BLaER1 treated with 17β-estradiol and CSF1 and Interleukin-3, amounts not matched to agents 10 nM and 100 nM (cell line): ENCODE results near the gene PRMT9.

Experiments used
- H3K27ac ChIP-seq, 11 experiments: shearing (Covaris generic); formaldehyde crosslinking; 2 replicates each; pipeline ENCODE4 v1.8.1; 2022
- H3K27me3 ChIP-seq, 11 experiments: shearing (Covaris generic); formaldehyde crosslinking; 2 replicates each; pipeline ENCODE4 v1.8.1; 2022
- H3K36me3 ChIP-seq, 11 experiments: shearing (Covaris generic); formaldehyde crosslinking; 2 replicates each; pipeline ENCODE4 v1.8.1; 2022
- H3K4me1 ChIP-seq, 10 experiments: shearing (Covaris generic); formaldehyde crosslinking; 2 replicates each; pipeline ENCODE4 v1.8.1; 2022
- H3K4me2 ChIP-seq, 11 experiments: shearing (Covaris generic); formaldehyde crosslinking; 2 replicates each; pipeline ENCODE4 v1.8.1; 2022
- H3K4me3 ChIP-seq, 10 experiments: shearing (Covaris generic); formaldehyde crosslinking; 2 replicates each; pipeline ENCODE4 v1.8.1; 2022
- H3K9ac ChIP-seq, 11 experiments: shearing (Covaris generic); formaldehyde crosslinking; 2 replicates each; pipeline ENCODE4 v1.8.1; 2022
- H3K9me3 ChIP-seq, 11 experiments: shearing (Covaris generic); formaldehyde crosslinking; replicated peaks in 1 of 11; 2 replicates each; pipeline ENCODE4 v1.8.1; 2022
- H4K20me1 ChIP-seq, 11 experiments: shearing (Covaris generic); formaldehyde crosslinking; 2 replicates each; pipeline ENCODE4 v1.8.1; 2022
- Cebpa-rat ChIP-seq, 11 experiments: shearing (Covaris generic); IDR thresholded peaks; 2 replicates each; pipeline ENCODE4 v1.8.1; 2022

The PRMT9 gene

DNA sequence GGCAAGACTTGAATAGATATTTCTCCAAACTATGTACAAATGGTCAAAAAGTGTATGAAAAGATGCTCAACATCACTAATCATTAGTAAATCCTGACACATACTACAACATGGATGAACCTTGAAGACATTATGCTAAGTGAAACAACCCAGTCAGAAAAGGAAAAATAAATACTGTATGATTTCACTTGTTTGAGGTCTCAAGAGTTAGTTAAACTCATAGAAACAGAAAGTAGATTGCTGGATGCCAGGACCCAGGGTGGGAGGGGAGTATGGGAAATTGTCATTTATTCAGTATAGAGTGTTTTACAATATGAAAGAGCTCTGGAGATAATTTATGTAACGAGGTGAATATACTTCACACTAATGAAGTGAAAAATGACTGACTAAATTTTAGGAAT lies 32.4 kb downstream of the PRMT9 start:
- Histone ChIP-seq H3K27me3 (no peaks in the 10 kb centered on the region), H3K36me3 (peaks cover 53 to 88% (median 75%) of the 10 kb centered on the region in 11 experiments), H4K20me1 (peaks cover 0 to 6% (median 0%) of the 10 kb centered on the region in 11 experiments; a peak in 2 of 22 replicates), H3K9me3 (peaks cover 0 to 11% (median 3%) of the 10 kb centered on the region in 11 experiments; a peak in 8 of 22 replicates), H3K4me1 (no peaks in the 10 kb centered on the region), H3K4me2 (no peak overlapping the region), H3K9ac (no peak overlapping the region), H3K4me3 (no peak overlapping the region), H3K27ac (no peak overlapping the region)
- no peak for TF ChIP-seq Cebpa-rat (IDR thresholded peaks at IDR 0.05)

GRCh38 chr4:147648656-147649055 lies 35.3 kb downstream of the PRMT9 start:
- H3K4me2 ChIP-seq: no peak overlapping the region
- no peaks in the 10 kb centered on the region for H3K27me3 ChIP-seq
- no peak for TF ChIP-seq Cebpa-rat (IDR thresholded peaks at IDR 0.05)

GRCh38 chr4:147645099-147645498 lies 38.9 kb downstream of the PRMT9 start:
- Histone ChIP-seq H4K20me1 (peaks cover 0 to 15% (median 0%) of the 10 kb centered on the region in 11 experiments; a peak in 8 of 22 replicates), H3K27ac (no peak overlapping the region), H3K9me3 (peaks cover 0 to 11% (median 3%) of the 10 kb centered on the region in 11 experiments; a peak in 8 of 22 replicates), H3K4me1 (no peaks in the 10 kb centered on the region), H3K9ac (no peak overlapping the region), H3K27me3 (no peaks in the 10 kb centered on the region), H3K4me2 (no peak overlapping the region), H3K36me3 (peaks cover 51 to 77% (median 63%) of the 10 kb centered on the region in 11 experiments), H3K4me3 (no peak overlapping the region)
- TF ChIP-seq Cebpa-rat (IDR thresholded peaks at IDR 0.05): no peak

More at GRCh38 chr4:147648656-147649055, 35.3 kb downstream of the PRMT9 start:
- Histone ChIP-seq H3K36me3 (peaks cover 29 to 68% (median 51%) of the 10 kb centered on the region in 11 experiments), H3K4me3 (no peak overlapping the region), H4K20me1 (peaks cover 0 to 13% (median 0%) of the 10 kb centered on the region in 11 experiments; a peak in 6 of 22 replicates), H3K9ac (no peak overlapping the region), H3K27ac (no peak overlapping the region), H3K4me1 (no peaks in the 10 kb centered on the region), H3K9me3 (peaks cover 0 to 11% (median 3%) of the 10 kb centered on the region in 11 experiments; a peak in 8 of 22 replicates)

GRCh38 chr4:147644471-147644870 lies 39.5 kb downstream of the PRMT9 start:
- no peak overlapping the region for H3K27ac ChIP-seq
- H3K9ac ChIP-seq: no peak overlapping the region
- H3K36me3 ChIP-seq: peaks cover 47 to 76% (median 62%) of the 10 kb centered on the region in 11 experiments
- peaks cover 0 to 11% (median 3%) of the 10 kb centered on the region in 11 experiments; a peak in 8 of 22 replicates for H3K9me3 ChIP-seq
- no peak overlapping the region for H3K4me2 ChIP-seq
- no peaks in the 10 kb centered on the region for H3K4me1 ChIP-seq
- no peak overlapping the region for H3K4me3 ChIP-seq
- no peak for TF ChIP-seq Cebpa-rat (IDR thresholded peaks at IDR 0.05)
- H4K20me1 ChIP-seq: peaks cover 0 to 15% (median 5%) of the 10 kb centered on the region in 11 experiments; a peak in 9 of 22 replicates
- H3K27me3 ChIP-seq: no peaks in the 10 kb centered on the region

DNA sequence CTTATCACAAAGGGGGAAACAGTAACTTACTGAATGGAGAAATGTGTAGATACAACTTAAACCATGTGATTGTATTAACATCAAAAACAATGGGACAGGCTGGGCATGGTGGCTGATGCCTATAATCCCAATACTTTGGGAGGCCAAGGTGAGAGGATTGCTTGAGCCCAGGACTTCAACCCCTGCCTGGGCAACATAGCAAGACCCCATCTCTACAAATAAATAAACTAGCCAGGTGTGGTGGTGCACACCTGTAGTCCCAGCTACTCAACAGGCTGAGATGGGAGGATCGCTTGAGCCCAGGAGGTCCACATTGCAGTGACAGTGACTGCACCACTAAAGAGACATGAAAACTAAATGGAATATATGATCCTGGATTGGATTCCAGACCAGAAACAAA lies 40.3 kb downstream of the PRMT9 start:
- Histone ChIP-seq H3K9me3 (peaks cover 0 to 11% (median 3%) of the 10 kb centered on the region in 11 experiments; a peak in 8 of 22 replicates), H3K4me3 (no peak overlapping the region), H3K4me2 (no peak overlapping the region), H3K9ac (no peak overlapping the region), H3K36me3 (peaks cover 45 to 75% (median 60%) of the 10 kb centered on the region in 11 experiments), H4K20me1 (peaks cover 0 to 17% (median 5%) of the 10 kb centered on the region in 11 experiments; a peak in 8 of 22 replicates), H3K27me3 (no peaks in the 10 kb centered on the region), H3K4me1 (no peaks in the 10 kb centered on the region), H3K27ac (no peak overlapping the region)
- TF ChIP-seq Cebpa-rat (IDR thresholded peaks at IDR 0.05): no peak

DNA sequence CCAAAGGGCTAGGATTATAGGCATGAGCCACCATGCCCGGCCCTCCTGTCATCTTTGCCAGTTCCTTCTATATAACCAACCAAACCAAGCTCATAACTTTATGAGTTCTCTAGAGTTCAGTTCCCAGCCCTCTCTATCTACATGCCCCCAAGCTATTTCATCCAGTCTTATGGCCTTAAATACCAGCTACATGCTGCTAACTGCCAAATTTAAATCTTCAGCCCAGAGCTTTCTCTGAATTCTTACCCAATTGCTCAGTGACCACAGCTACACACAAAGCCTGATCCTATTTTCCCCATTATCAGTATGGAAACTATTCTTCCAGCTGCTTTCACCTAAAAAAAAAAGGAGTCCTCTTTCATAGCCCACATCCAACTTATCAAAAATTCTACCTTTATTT lies 43.6 kb downstream of the PRMT9 start:
- H3K9ac ChIP-seq: no peak overlapping the region
- TF ChIP-seq Cebpa-rat (IDR thresholded peaks at IDR 0.05): no peak
- H3K27me3 ChIP-seq: no peaks in the 10 kb centered on the region
- no peak overlapping the region for H3K4me2 ChIP-seq
- peaks cover 64 to 90% (median 78%) of the 10 kb centered on the region in 11 experiments for H3K36me3 ChIP-seq
- peaks cover 0 to 17% (median 5%) of the 10 kb centered on the region in 11 experiments; a peak in 9 of 22 replicates for H4K20me1 ChIP-seq
- H3K9me3 ChIP-seq: peaks cover 0 to 8% (median 0%) of the 10 kb centered on the region in 11 experiments; a peak in 6 of 22 replicates
- no peak overlapping the region for H3K4me3 ChIP-seq
- H3K27ac ChIP-seq: no peak overlapping the region
- H3K4me1 ChIP-seq: no peaks in the 10 kb centered on the region

DNA sequence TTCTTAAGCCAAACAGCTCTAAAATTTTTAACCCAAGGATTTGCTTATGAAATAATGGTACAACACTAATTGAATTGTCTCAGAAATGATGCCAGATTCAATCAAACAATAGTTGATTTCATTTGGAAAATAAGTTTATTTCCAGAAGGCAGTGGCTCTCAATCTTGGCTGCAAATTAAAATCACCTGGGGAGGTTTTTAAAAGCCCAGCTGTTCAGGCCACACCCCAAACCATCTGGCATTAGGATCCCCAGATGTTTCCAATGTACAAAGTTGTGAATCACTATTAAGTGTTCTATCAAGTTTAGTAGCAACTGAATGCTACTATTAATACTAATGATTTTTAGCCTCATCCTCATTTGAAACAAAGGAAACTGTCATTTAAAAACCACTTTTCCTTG lies 44.6 kb downstream of the PRMT9 start:
- H3K27ac ChIP-seq: no peak overlapping the region
- H3K4me2 ChIP-seq: no peak overlapping the region
- no peak overlapping the region for H3K4me3 ChIP-seq
- no peaks in the 10 kb centered on the region for H3K4me1 ChIP-seq
- H4K20me1 ChIP-seq: peaks cover 0 to 17% (median 5%) of the 10 kb centered on the region in 11 experiments; a peak in 8 of 22 replicates
- no peak overlapping the region for H3K9ac ChIP-seq
- no peak for TF ChIP-seq Cebpa-rat (IDR thresholded peaks at IDR 0.05)
- H3K9me3 ChIP-seq: peaks cover 0 to 8% (median 0%) of the 10 kb centered on the region in 11 experiments; a peak in 6 of 22 replicates
- H3K36me3 ChIP-seq: peaks cover 72 to 96% (median 83%) of the 10 kb centered on the region in 11 experiments
- no peaks in the 10 kb centered on the region for H3K27me3 ChIP-seq

GRCh38 chr4:147638942-147639341 lies 45.0 kb downstream of the PRMT9 start:
- H3K9ac ChIP-seq: no peak overlapping the region
- H3K4me2 ChIP-seq: no peak overlapping the region
- TF ChIP-seq Cebpa-rat (IDR thresholded peaks at IDR 0.05): no peak
- no peaks in the 10 kb centered on the region for H3K4me1 ChIP-seq
- peaks cover 0 to 8% (median 0%) of the 10 kb centered on the region in 11 experiments; a peak in 6 of 22 replicates for H3K9me3 ChIP-seq
- H4K20me1 ChIP-seq: peaks cover 0 to 15% (median 5%) of the 10 kb centered on the region in 11 experiments; a peak in 8 of 22 replicates
- H3K27me3 ChIP-seq: no peaks in the 10 kb centered on the region
- no peak overlapping the region for H3K27ac ChIP-seq
- H3K36me3 ChIP-seq: peaks cover 74 to 98% (median 85%) of the 10 kb centered on the region in 11 experiments
- no peak overlapping the region for H3K4me3 ChIP-seq

- Histone ChIP-seq H3K27me3 (no peaks in the 10 kb centered on the region), H3K27ac (no peak overlapping the region)
Measured at GRCh38 chr4:147638365-147638764, 45.6 kb downstream of the PRMT9 start.

More at GRCh38 chr4:147638365-147638764, 45.6 kb downstream of the PRMT9 start:
- Histone ChIP-seq H3K9ac (no peak overlapping the region), H3K9me3 (peaks cover 0 to 8% (median 0%) of the 10 kb centered on the region in 11 experiments; a peak in 6 of 22 replicates), H3K4me2 (no peak overlapping the region), H3K4me1 (no peaks in the 10 kb centered on the region), H4K20me1 (peaks cover 0 to 11% (median 4%) of the 10 kb centered on the region in 11 experiments; a peak in 6 of 22 replicates), H3K4me3 (no peak overlapping the region), H3K36me3 (peaks cover 74 to 98% (median 91%) of the 10 kb centered on the region in 11 experiments)
- TF ChIP-seq Cebpa-rat (IDR thresholded peaks at IDR 0.05): no peak
